GM18868 (cell line): ENCODE measurements around the gene SLX9.

Source experiments
- ATAC-seq: cut with Tn5 transposase; IDR thresholded peaks from one replicate; pipeline ENCODE4 v1.9.1; 2021; ENCODE audit warnings: mild to moderate bottlenecking, moderate library complexity; ENCODE audit not compliant: unreplicated experiment

Gene SLX9

GRCh38 chr21:44939532-44940115 lies at the start of gene SLX9:
SLX9 (plus strand) TSS chr21:44940029; CDS start chr21:44940058, 29 bp downstream.
- peak; percentile 77 for ATAC-seq

- no peak for ATAC-seq
These were observed 49.4 kb upstream of the SLX9 start for GRCh38 chr21:44890338-44890931.

GRCh38 chr21:44890961-44891541 lies 48.8 kb upstream of the SLX9 start:
- no peak for ATAC-seq

GRCh38 chr21:44891631-44892031 lies 48.2 kb upstream of the SLX9 start:
- ATAC-seq, result no peak

GRCh38 chr21:44892095-44892494 lies 47.7 kb upstream of the SLX9 start:
- no peak for ATAC-seq

GRCh38 chr21:44892536-44893277 lies 47.1 kb upstream of the SLX9 start:
- ATAC-seq, result peak; percentile 47

GRCh38 chr21:44893278-44893556 lies 46.6 kb upstream of the SLX9 start:
- ATAC-seq, result no peak

GRCh38 chr21:44893948-44894656 lies 45.7 kb upstream of the SLX9 start:
- no peak for ATAC-seq

- ATAC-seq, result no peak
These were observed 45.0 kb upstream of the SLX9 start for GRCh38 chr21:44894687-44895302.

- ATAC-seq, result no peak
These were observed 44.0 kb upstream of the SLX9 start for GRCh38 chr21:44895859-44896258.

GRCh38 chr21:44896561-44897286 lies 43.1 kb upstream of the SLX9 start:
- ATAC-seq, result no peak

GRCh38 chr21:44897326-44898010 lies 42.4 kb upstream of the SLX9 start:
- ATAC-seq, result no peak

GRCh38 chr21:44898011-44898488 lies 41.8 kb upstream of the SLX9 start:
- no peak for ATAC-seq

GRCh38 chr21:44898851-44899767 lies 40.7 kb upstream of the SLX9 start:
- no peak for ATAC-seq

- no peak for ATAC-seq
These were observed 39.9 kb upstream of the SLX9 start for GRCh38 chr21:44899768-44900558.

- ATAC-seq, result no peak
These were observed 39.1 kb upstream of the SLX9 start for GRCh38 chr21:44900559-44901251.

GRCh38 chr21:44901391-44902074 lies 38.3 kb upstream of the SLX9 start:
- no peak for ATAC-seq
